Caco-2 (cell line): ENCODE measurements around the gene PPP1R26. TPM values are rescaled to one million over a fixed set of nuclear protein-coding genes. Genes with fewer than 3 reads are reported as not detected.

Source experiments
- BruUV-seq: library from RNA; stranded (reverse); fragments of 400-500 nt; replicated peaks from 2 replicates; lab custom pipeline; 2021; lab: Mats Ljungman, UMichigan
- CTCF ChIA-PET: fragments of 300-600 bp; sonication (Branson Sonifier 250); formaldehyde crosslinking; loops from one replicate; lab custom pipeline; 2022; ENCODE audit warnings: antibody characterized with exemption; lab: Charles Lee
- POLR2A ChIA-PET: fragments of 300-600 bp; sonication (Branson Sonifier 250); formaldehyde crosslinking; loops from one replicate; lab custom pipeline; 2022; ENCODE audit warnings: antibody characterized with exemption; lab: Charles Lee
- DNase-seq, 2 experiments: peaks; one replicate each; pipeline versions ENCODE4 v3.0.0 to v3.0.0-alpha.2; 2020 to 2022
- H3K27me3 ChIP-seq: replicated peaks from 2 replicates; pipeline ENCODE4 v1.6.0; 2011; ENCODE audit warnings: low read length; ENCODE audit not compliant: control insufficient read depth, insufficient read depth
- H3K36me3 ChIP-seq: 2 replicates; pipeline ENCODE4 v1.5.1; 2011; ENCODE audit warnings: low read length; ENCODE audit not compliant: control insufficient read depth, insufficient read depth
- H3K4me1 ChIP-seq: fragments of 250-450 bp; sonication (Bioruptor Pico); 2 replicates; pipeline ENCODE4 v1.5.1; 2020; ENCODE audit warnings: mild to moderate bottlenecking
- H3K4me3 ChIP-seq: 2 replicates; pipeline ENCODE4 v1.5.1; 2011; ENCODE audit warnings: low read depth, mild to moderate bottlenecking, control low read depth, low read length
- H3K9me3 ChIP-seq: fragments of 250-450 bp; sonication (Bioruptor Pico); 2 replicates; pipeline ENCODE4 v1.5.1; 2020; ENCODE audit warnings: mild to moderate bottlenecking, moderate library complexity
- H3K27ac Mint-ChIP-seq: one replicate; pipeline ENCODE4 v1.8.0; 2022; ENCODE audit warnings: mixed read lengths; ENCODE audit not compliant: unreplicated experiment
- H3K27me3 Mint-ChIP-seq: one replicate; pipeline ENCODE4 v1.8.0; 2022; ENCODE audit warnings: mixed read lengths; ENCODE audit not compliant: insufficient read depth, unreplicated experiment
- H3K36me3 Mint-ChIP-seq: one replicate; pipeline ENCODE4 v1.8.0; 2022; ENCODE audit warnings: mild to moderate bottlenecking, mixed read lengths; ENCODE audit not compliant: insufficient read depth, unreplicated experiment
- H3K4me1 Mint-ChIP-seq: one replicate; pipeline ENCODE4 v1.8.0; 2022; ENCODE audit warnings: low read depth, mixed read lengths; ENCODE audit not compliant: unreplicated experiment
- H3K4me3 Mint-ChIP-seq: one replicate; pipeline ENCODE4 v1.8.0; 2022; ENCODE audit warnings: mild to moderate bottlenecking, moderate library complexity, mixed read lengths; ENCODE audit not compliant: unreplicated experiment
- H3K9me3 Mint-ChIP-seq: one replicate; pipeline ENCODE4 v1.8.0; 2022; ENCODE audit warnings: mixed read lengths; ENCODE audit not compliant: unreplicated experiment
- CTCF ChIP-seq, 2 experiments: fragments of 200-600 bp in 1 of 2; IDR thresholded peaks; 1 replicate in 1 of 2; 2 replicates in 1 of 2; pipeline versions ENCODE4 v1.5.1 to v1.8.0; 2011 to 2022; ENCODE audit warnings: antibody characterized with exemption in 1 of 2, control low read depth in 1 of 2, inconsistent platforms in 1 of 2, low read depth in 1 of 2, low read length in 1 of 2, mild to moderate bottlenecking in 1 of 2, moderate library complexity in 1 of 2; ENCODE audit not compliant: insufficient read depth in 1 of 2, severe bottlenecking in 1 of 2, unreplicated experiment in 1 of 2
- intact Hi-C: fragments of 100-400 bp; cut with micrococcal nuclease; formaldehyde crosslinking; loops from one replicate; pipeline ENCODE4 v1.10.0; 2022; ENCODE audit not compliant: unreplicated experiment
- total RNA-seq: library from RNA; stranded (reverse); gene quantifications from 2 replicates; pipeline ENCODE4 v1.2.3, GENCODE V29; 2022

The PPP1R26 gene
- total RNA-seq, 1 experiment from 2014 or later = 24.3 TPM

GRCh38 chr9:135517407-135517822, 37.8 kb downstream of the PPP1R26 start:
- H3K4me1 ChIP-seq = no peaks in the 10 kb centered on the region
- Mint-ChIP-seq H3K36me3 (no peaks in the 10 kb centered on the region), H3K27me3 (peaks cover 20% of the 10 kb centered on the region), H3K9me3 (no peaks in the 10 kb centered on the region), H3K27ac (no peak overlapping the region), H3K4me1 (no peaks in the 10 kb centered on the region), H3K4me3 (no peak overlapping the region)
- ChIA-PET CTCF (interaction anchor here (0.7 kb wide), 1 partner anchor 106 kb away, joined by 3 read pairs; no protein-coding TSS in a partner anchor), POLR2A (no interaction called here)
- no peaks in the 10 kb centered on the region for H3K36me3 ChIP-seq
- H3K27me3 ChIP-seq = no peaks in the 10 kb centered on the region
- intact Hi-C loops = no loop called here
- BruUV-seq = no TSS peak
- TF ChIP-seq CTCF (IDR thresholded peaks at IDR 0.05; ENCODE audit: insufficient read depth in 1 of 2, low read depth in 1 of 2, low read length in 1 of 2, severe bottlenecking in 1 of 2, unreplicated experiment in 1 of 2) = no peak
- DNase-seq = no peak
- no peak overlapping the region for H3K4me3 ChIP-seq
- H3K9me3 ChIP-seq = no peaks in the 10 kb centered on the region

GRCh38 chr9:135519179-135519971, 39.8 kb downstream of the PPP1R26 start:
- TF ChIP-seq CTCF (IDR thresholded peaks at IDR 0.05; ENCODE audit: insufficient read depth in 1 of 2, low read depth in 1 of 2, low read length in 1 of 2, severe bottlenecking in 1 of 2, unreplicated experiment in 1 of 2) = no peak
- ChIA-PET CTCF (no interaction called here), POLR2A (no interaction called here)
- H3K36me3 Mint-ChIP-seq = no peaks in the 10 kb centered on the region
- H3K27ac Mint-ChIP-seq = no peak overlapping the region
- no peak overlapping the region for H3K4me3 Mint-ChIP-seq
- H3K9me3 Mint-ChIP-seq = no peaks in the 10 kb centered on the region
- no peaks in the 10 kb centered on the region for H3K4me1 Mint-ChIP-seq
- H3K9me3 ChIP-seq = no peaks in the 10 kb centered on the region
- H3K4me1 ChIP-seq = no peaks in the 10 kb centered on the region
- H3K36me3 ChIP-seq = no peaks in the 10 kb centered on the region
- no peak overlapping the region for H3K4me3 ChIP-seq
- peaks cover 18% of the 10 kb centered on the region for H3K27me3 Mint-ChIP-seq
- no peak for DNase-seq
- intact Hi-C loops = no loop called here
- no TSS peak for BruUV-seq
- no peaks in the 10 kb centered on the region for H3K27me3 ChIP-seq

- Histone ChIP-seq H3K27me3 (no peaks in the 10 kb centered on the region), H3K36me3 (no peaks in the 10 kb centered on the region), H3K9me3 (no peaks in the 10 kb centered on the region), H3K4me1 (no peaks in the 10 kb centered on the region), H3K4me3 (no peak within 1 kb of the TSS)
- POLR2A ChIA-PET = no interaction called here
- Mint-ChIP-seq H3K4me1 (no peaks in the 10 kb centered on the region), H3K4me3 (no peak within 1 kb of the TSS), H3K27me3 (peaks cover 18% of the 10 kb centered on the region), H3K36me3 (no peaks in the 10 kb centered on the region), H3K27ac (no peak within 1 kb of the TSS), H3K9me3 (no peaks in the 10 kb centered on the region)
- DNase-seq = no peak
- CTCF ChIA-PET = no interaction called here
- intact Hi-C loops = no loop called here
- BruUV-seq = no TSS peak
- no peak for TF ChIP-seq CTCF (IDR thresholded peaks at IDR 0.05; ENCODE audit: insufficient read depth in 1 of 2, low read depth in 1 of 2, low read length in 1 of 2, severe bottlenecking in 1 of 2, unreplicated experiment in 1 of 2)
These were observed 41.5 kb downstream of the PPP1R26 start, which contains the start of gene LCN1 for GRCh38 chr9:135520916-135521607. LCN1 (plus strand) TSS chr9:135521440; CDS start chr9:135521498, 58 bp downstream.
